HepG2 (cell line): Measurements from ENCODE around the gene ZNRD2. TPM values are rescaled to one million over a fixed set of nuclear protein-coding genes. Genes with fewer than 3 reads are reported as not detected.

Experiments
- ATAC-seq: fragments of 200-7000 bp; cut with Tn5 transposase; 3 replicates; pipeline ENCODE4 v1.9.1; 2020; ENCODE audit warnings: mild to moderate bottlenecking, moderate library complexity
- BruUV-seq: library from RNA; stranded (reverse); fragments of 400-500 nt; replicated peaks from 2 replicates; lab custom pipeline; 2021; lab: Mats Ljungman, UMichigan
- CTCF ChIA-PET: fragments of 300-600 bp; formaldehyde crosslinking; extraction: SDS; loops from one replicate; lab custom pipeline; 2021; ENCODE audit warnings: low total read pairs, inconsistent platforms, low intra/inter-chr PET ratio; lab: Yijun Ruan, JAX
- POLR2A ChIA-PET: fragments of 350-600 bp; sonication (Branson Sonifier 250); formaldehyde crosslinking; loops from one replicate; lab custom pipeline; 2020; ENCODE audit warnings: antibody characterized with exemption, inconsistent platforms; lab: Yijun Ruan, JAX
- DNase-seq: peaks from one replicate; pipeline ENCODE4 v3.0.0-alpha.2; 2015; ENCODE audit warnings: low spot score
- FAIRE-seq: peaks from 3 replicates; lab custom pipeline; 2011; peaks lifted over from hg19 to GRCh38; lab: Jason Lieb, UNC
- H2AFZ ChIP-seq: one replicate; pipeline ENCODE4 v1.6.1; 2011; ENCODE audit warnings: low read length, inconsistent platforms
- H3K27ac ChIP-seq: fragments of 300-600 bp; 3 replicates; pipeline ENCODE4 v1.8.0; 2011; ENCODE audit warnings: mixed run types, mild to moderate bottlenecking, mixed read lengths, low read length, inconsistent platforms; ENCODE audit not compliant: insufficient read depth; ENCODE audit errors: extremely low read length
- H3K27me3 ChIP-seq, 2 experiments: fragments of 200-600 bp in 1 of 2; 2 replicates in 1 of 2; 3 replicates in 1 of 2; pipeline versions ENCODE4 v1.6.0 to v1.8.0; 2011; ENCODE audit warnings: low read length in 2 of 2, mild to moderate bottlenecking in 2 of 2, moderate library complexity in 2 of 2, inconsistent platforms in 1 of 2; ENCODE audit not compliant: insufficient read depth in 2 of 2, control insufficient read depth in 1 of 2
- H3K36me3 ChIP-seq, 2 experiments: fragments of 200-600 bp in 1 of 2; replicated peaks in 1 of 2; 2 replicates in 1 of 2; 3 replicates in 1 of 2; pipeline versions ENCODE4 v1.5.1 to v1.8.0; 2011; ENCODE audit warnings: low read length in 2 of 2, inconsistent platforms in 1 of 2; ENCODE audit not compliant: insufficient read depth in 2 of 2, control insufficient read depth in 1 of 2
- H3K4me1 ChIP-seq: 2 replicates; pipeline ENCODE4 v1.5.1; 2012; ENCODE audit warnings: low read length, inconsistent platforms; ENCODE audit not compliant: insufficient read depth
- H3K4me2 ChIP-seq: 2 replicates; pipeline ENCODE4 v1.6.0; 2011; ENCODE audit warnings: low read depth, low read length, inconsistent platforms
- H3K4me3 ChIP-seq, 3 experiments: fragments of 200-600 bp in 1 of 3; sonication (generic), shearing (Covaris generic) in 1 of 3; replicated peaks in 1 of 3; 2 replicates each; pipeline ENCODE4 v1.5.1; 2011 to 2016; ENCODE audit warnings: low read length in 3 of 3, inconsistent platforms in 2 of 3, low read depth in 2 of 3, mild to moderate bottlenecking in 2 of 3, control low read depth in 1 of 3, mixed read lengths in 1 of 3; ENCODE audit not compliant: insufficient read depth in 1 of 3
- H3K79me2 ChIP-seq: one replicate; pipeline ENCODE4 v1.6.1; 2011; ENCODE audit warnings: low read length, inconsistent platforms; ENCODE audit not compliant: insufficient read depth
- H3K9ac ChIP-seq: 2 replicates; pipeline ENCODE4 v1.6.0; 2011; ENCODE audit warnings: mild to moderate bottlenecking, low read depth, low read length, inconsistent platforms; ENCODE audit not compliant: insufficient read depth
- H3K9me3 ChIP-seq: 2 replicates; pipeline ENCODE4 v1.5.1; 2012; ENCODE audit warnings: mild to moderate bottlenecking, low read length
- H4K20me1 ChIP-seq: 2 replicates; pipeline ENCODE4 v1.6.0; 2011; ENCODE audit warnings: inconsistent platforms, mild to moderate bottlenecking, low read length, moderate library complexity; ENCODE audit not compliant: insufficient read depth
- ARNT2 ChIP-seq: sonication (generic); formaldehyde crosslinking; IDR thresholded peaks from 2 replicates; pipeline ENCODE4 v1.8.0; 2022; ENCODE audit warnings: mild to moderate bottlenecking, low read depth, missing genetic modification reagents, moderate library complexity
- ATRX ChIP-seq: sonication (generic); formaldehyde crosslinking; IDR thresholded peaks from 2 replicates; pipeline ENCODE4 v1.4.0; 2020; ENCODE audit warnings: missing genetic modification reagents, borderline replicate concordance
- CHD2 ChIP-seq: IDR thresholded peaks from 2 replicates; pipeline ENCODE4 v1.6.1; 2011; ENCODE audit warnings: low read depth, low read length, improper control_type of control experiment
- ERF ChIP-seq: IDR thresholded peaks from 2 replicates; pipeline ENCODE4 v1.6.1; 2018; ENCODE audit warnings: missing biosample characterization, missing genetic modification reagents
- HOXA7 ChIP-seq: sonication (generic); formaldehyde crosslinking; IDR thresholded peaks from 2 replicates; pipeline ENCODE4 v1.8.1; 2022; ENCODE audit warnings: mild to moderate bottlenecking, missing genetic modification reagents, moderate library complexity
- JDP2 ChIP-seq: sonication (generic); formaldehyde crosslinking; IDR thresholded peaks from 2 replicates; pipeline ENCODE4 v1.8.1; 2022; ENCODE audit warnings: missing genetic modification reagents, borderline replicate concordance
- PAWR ChIP-seq: sonication (generic); formaldehyde crosslinking; IDR thresholded peaks from 2 replicates; pipeline ENCODE4 v1.4.0; 2020; ENCODE audit warnings: missing genetic modification reagents, mild to moderate bottlenecking, borderline replicate concordance
- RFX5 ChIP-seq: IDR thresholded peaks from 2 replicates; pipeline ENCODE4 v1.6.1; 2011; ENCODE audit warnings: low read depth, low read length, improper control_type of control experiment
- SMAD9 ChIP-seq: sonication (generic); formaldehyde crosslinking; IDR thresholded peaks from 2 replicates; pipeline ENCODE4 v1.5.1; 2020; ENCODE audit warnings: mild to moderate bottlenecking, missing genetic modification reagents
- TEAD3 ChIP-seq: optimal IDR thresholded peaks from 2 replicates; pipeline ENCODE3; 2016; ENCODE audit warnings: borderline replicate concordance
- ZBTB7B ChIP-seq: sonication (generic); formaldehyde crosslinking; IDR thresholded peaks from 2 replicates; pipeline ENCODE4 v1.4.0; 2020; ENCODE audit warnings: missing genetic modification reagents
- ZFP36L1 ChIP-seq: sonication (generic); formaldehyde crosslinking; IDR thresholded peaks from 2 replicates; pipeline ENCODE4 v1.8.0; 2022; ENCODE audit warnings: mild to moderate bottlenecking, missing genetic modification reagents, moderate library complexity
- ZKSCAN5 ChIP-seq: sonication (generic); formaldehyde crosslinking; IDR thresholded peaks from 2 replicates; pipeline ENCODE4 v1.5.1; 2020; ENCODE audit warnings: mild to moderate bottlenecking, missing genetic modification reagents
- ZNF121 ChIP-seq: sonication (generic); formaldehyde crosslinking; IDR thresholded peaks from 2 replicates; pipeline ENCODE4 v1.5.0; 2020; ENCODE audit warnings: mild to moderate bottlenecking, missing genetic modification reagents
- ZNF136 ChIP-seq: sonication (generic); formaldehyde crosslinking; IDR thresholded peaks from 2 replicates; pipeline ENCODE4 v1.8.1; 2022; ENCODE audit warnings: low read depth, mild to moderate bottlenecking, moderate library complexity, missing genetic modification reagents
- ZNF263 ChIP-seq: sonication (generic); formaldehyde crosslinking; IDR thresholded peaks from 2 replicates; pipeline ENCODE4 v1.4.0; 2020; ENCODE audit warnings: missing genetic modification reagents
- ZNF326 ChIP-seq: sonication (generic); formaldehyde crosslinking; IDR thresholded peaks from 2 replicates; pipeline ENCODE4 v1.4.0; 2020; ENCODE audit warnings: missing genetic modification reagents, borderline replicate concordance
- ZNF343 ChIP-seq: sonication (generic); formaldehyde crosslinking; IDR thresholded peaks from 2 replicates; pipeline ENCODE4 v1.4.0; 2020; ENCODE audit warnings: mild to moderate bottlenecking, missing genetic modification reagents
- ZNF556 ChIP-seq: sonication (generic); formaldehyde crosslinking; IDR thresholded peaks from 2 replicates; pipeline ENCODE4 v1.4.0; 2020; ENCODE audit warnings: mild to moderate bottlenecking, missing genetic modification reagents, borderline replicate concordance
- ZNF670 ChIP-seq: sonication (generic); formaldehyde crosslinking; IDR thresholded peaks from 2 replicates; pipeline ENCODE4 v1.8.0; 2022; ENCODE audit warnings: mild to moderate bottlenecking, missing genetic modification reagents, borderline replicate concordance
- WGBS: methylation state at CpG from one replicate; pipeline ENCODE4 v1.1.6; 2017; ENCODE audit warnings: low lambda C conversion rate; 5-methylcytosine and 5-hydroxymethylcytosine counted together
- in situ Hi-C: cut with HindIII; loops from 2 replicates; pipeline ENCODE4 v1.10.0; 2017; ENCODE audit warnings: low pct_unique_long_range_greater_than_20kb; ENCODE audit not compliant: extremely low pct_ligation_motif_present
- intact Hi-C: fragments of 100-400 bp; cut with micrococcal nuclease; formaldehyde crosslinking; loops from one replicate; pipeline ENCODE4 v1.10.0; 2022; ENCODE audit not compliant: unreplicated experiment
- polyA plus RNA-seq, 8 experiments: library from polyadenylated mRNA; depleted of rRNA in 3 of 8; stranded (reverse) in 7 of 8; unstranded in 1 of 8; fragments of >200 nt; fragmentation: Illumina TruSeq in 4 of 8; extraction: Trizol in 4 of 8; gene quantifications; 2 replicates each; pipeline versions ENCODE4 v1.2.1 to v1.2.3, GENCODE V29; 2011 to 2016; ENCODE audit warnings: low read depth in 4 of 8, missing spikeins in 1 of 8, mixed read lengths in 1 of 8; ENCODE audit not compliant: insufficient read depth in 1 of 8
- total RNA-seq, 5 experiments: library from RNA; depleted of rRNA; stranded (reverse); fragments of >200 nt; fragmentation: Illumina TruSeq; extraction: Trizol; gene quantifications; 2 replicates each; pipeline ENCODE4 v1.2.3, GENCODE V29; 2016; ENCODE audit warnings: low read depth in 1 of 5
- TF ChIP-seq, protein P1 (sequence below): sonication (generic); formaldehyde crosslinking; IDR thresholded peaks from 2 replicates; pipeline ENCODE4 v1.5.0; 2020; ENCODE audit warnings: mild to moderate bottlenecking, missing genetic modification reagents, moderate library complexity
- TF ChIP-seq, protein P2 (sequence below): sonication (generic); formaldehyde crosslinking; IDR thresholded peaks from 2 replicates; pipeline ENCODE4 v1.8.1; 2023; ENCODE audit warnings: missing genetic modification reagents, mild to moderate bottlenecking, borderline replicate concordance
- TF ChIP-seq, protein P3 (sequence below): sonication (generic); formaldehyde crosslinking; IDR thresholded peaks from 2 replicates; pipeline ENCODE4 v1.5.0; 2020; ENCODE audit warnings: mild to moderate bottlenecking, missing genetic modification reagents

ZNRD2 gene
- total and polyA plus RNA-seq, 2 of the 13 experiments (the other 11 are each of a cell fraction or from before 2014, with no cell fraction given), result 29.2 to 34.0 TPM

DNA sequence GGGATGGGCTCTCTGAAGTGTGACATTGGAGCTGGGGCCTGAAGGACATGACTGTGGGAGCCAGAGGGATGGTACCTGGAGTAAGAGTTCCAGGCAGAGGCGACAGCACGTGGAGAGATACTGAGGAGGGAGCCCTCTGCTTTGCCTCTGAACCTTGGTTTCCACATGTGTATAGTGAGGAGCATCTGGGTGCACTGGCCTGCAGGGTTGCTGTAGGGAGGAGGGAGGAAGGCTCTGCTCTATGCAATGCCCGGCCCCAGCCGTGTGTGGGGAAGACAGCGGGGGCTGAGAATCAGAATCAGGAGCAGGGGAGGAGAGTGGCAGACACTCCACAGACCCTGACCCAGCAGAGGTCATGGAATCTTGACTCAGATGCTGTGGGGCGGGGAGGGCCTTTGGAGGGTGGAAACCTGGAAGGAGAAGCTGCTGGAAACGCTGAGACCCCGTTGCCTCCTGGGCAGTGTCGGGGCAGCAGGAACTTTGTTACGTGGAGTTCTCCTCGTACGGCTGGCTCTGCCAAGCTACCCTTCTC, 41.4 kb upstream of the ZNRD2 start:
- peak; percentile 14 for ATAC-seq
- Histone ChIP-seq H3K27ac (peak overlapping the region; percentile 66), H4K20me1 (0 out of 2 replicates have a peak, but pooled peaks cover 3% of the 10 kb centered on the region), H3K4me1 (peaks cover 52% of the 10 kb centered on the region), H3K4me2 (peak overlapping the region; percentile 62), H2AFZ (no peak overlapping the region), H3K79me2 (peaks cover 19% of the 10 kb centered on the region), H3K36me3 (peaks cover 15 to 32% of the 10 kb centered on the region in 2 experiments), H3K4me3 (peak overlapping the region in 1 of 3 experiments; percentile 32; a peak in 2 of 6 replicates), H3K27me3 (no peaks in the 10 kb centered on the region; a peak in 1 of 5 replicates), H3K9me3 (no peaks in the 10 kb centered on the region), H3K9ac (no peak overlapping the region)
- DNase-seq, result no peak
- FAIRE-seq, result no peak
- POLR2A ChIA-PET, result interaction anchor here (0.7 to 1.7 kb wide), 11 partner anchors 9 to 144 kb away, joined by 3 to 12 read pairs (median 5); partner anchors contain the start of gene NEAT1
- CTCF ChIA-PET, result no interaction called here
- WGBS, result 63% methylated on average over 9 of the region's 12 CpGs
- no TSS peak for BruUV-seq
- in situ Hi-C loops (no loop called here), intact Hi-C loops (no loop called here)
- TF ChIP-seq ZNF121 (CRISPR knock-in tag) (no peak), RFX5 (no peak), ZFP36L1 (CRISPR knock-in tag) (no peak), ZNF326 (CRISPR knock-in tag) (no peak), JDP2 (CRISPR knock-in tag) (no peak), SMAD9 (CRISPR knock-in tag) (no peak), ZBTB7B (CRISPR knock-in tag) (no peak), ZNF263 (peak; percentile 91), ERF (CRISPR knock-in tag) (no peak), ZKSCAN5 (no peak), TEAD3 (CRISPR knock-in tag) (no peak), ZNF556 (no peak), ZNF343 (CRISPR knock-in tag) (no peak), ZNF136 (CRISPR knock-in tag) (no peak), HOXA7 (no peak), ARNT2 (CRISPR knock-in tag) (no peak), ATRX (CRISPR knock-in tag) (no peak), PAWR (no peak), CHD2 (no peak), ZNF670 (CRISPR knock-in tag) (0 out of 2 replicates have a peak, but pooled peaks have one; percentile 44)
- TF ChIP-seq, protein P1, sequence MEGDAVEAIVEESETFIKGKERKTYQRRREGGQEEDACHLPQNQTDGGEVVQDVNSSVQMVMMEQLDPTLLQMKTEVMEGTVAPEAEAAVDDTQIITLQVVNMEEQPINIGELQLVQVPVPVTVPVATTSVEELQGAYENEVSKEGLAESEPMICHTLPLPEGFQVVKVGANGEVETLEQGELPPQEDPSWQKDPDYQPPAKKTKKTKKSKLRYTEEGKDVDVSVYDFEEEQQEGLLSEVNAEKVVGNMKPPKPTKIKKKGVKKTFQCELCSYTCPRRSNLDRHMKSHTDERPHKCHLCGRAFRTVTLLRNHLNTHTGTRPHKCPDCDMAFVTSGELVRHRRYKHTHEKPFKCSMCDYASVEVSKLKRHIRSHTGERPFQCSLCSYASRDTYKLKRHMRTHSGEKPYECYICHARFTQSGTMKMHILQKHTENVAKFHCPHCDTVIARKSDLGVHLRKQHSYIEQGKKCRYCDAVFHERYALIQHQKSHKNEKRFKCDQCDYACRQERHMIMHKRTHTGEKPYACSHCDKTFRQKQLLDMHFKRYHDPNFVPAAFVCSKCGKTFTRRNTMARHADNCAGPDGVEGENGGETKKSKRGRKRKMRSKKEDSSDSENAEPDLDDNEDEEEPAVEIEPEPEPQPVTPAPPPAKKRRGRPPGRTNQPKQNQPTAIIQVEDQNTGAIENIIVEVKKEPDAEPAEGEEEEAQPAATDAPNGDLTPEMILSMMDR (CRISPR knock-in tag), result no peak
- TF ChIP-seq, protein P2, sequence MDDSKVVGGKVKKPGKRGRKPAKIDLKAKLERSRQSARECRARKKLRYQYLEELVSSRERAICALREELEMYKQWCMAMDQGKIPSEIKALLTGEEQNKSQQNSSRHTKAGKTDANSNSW (CRISPR knock-in tag), result no peak
- TF ChIP-seq, protein P3, sequence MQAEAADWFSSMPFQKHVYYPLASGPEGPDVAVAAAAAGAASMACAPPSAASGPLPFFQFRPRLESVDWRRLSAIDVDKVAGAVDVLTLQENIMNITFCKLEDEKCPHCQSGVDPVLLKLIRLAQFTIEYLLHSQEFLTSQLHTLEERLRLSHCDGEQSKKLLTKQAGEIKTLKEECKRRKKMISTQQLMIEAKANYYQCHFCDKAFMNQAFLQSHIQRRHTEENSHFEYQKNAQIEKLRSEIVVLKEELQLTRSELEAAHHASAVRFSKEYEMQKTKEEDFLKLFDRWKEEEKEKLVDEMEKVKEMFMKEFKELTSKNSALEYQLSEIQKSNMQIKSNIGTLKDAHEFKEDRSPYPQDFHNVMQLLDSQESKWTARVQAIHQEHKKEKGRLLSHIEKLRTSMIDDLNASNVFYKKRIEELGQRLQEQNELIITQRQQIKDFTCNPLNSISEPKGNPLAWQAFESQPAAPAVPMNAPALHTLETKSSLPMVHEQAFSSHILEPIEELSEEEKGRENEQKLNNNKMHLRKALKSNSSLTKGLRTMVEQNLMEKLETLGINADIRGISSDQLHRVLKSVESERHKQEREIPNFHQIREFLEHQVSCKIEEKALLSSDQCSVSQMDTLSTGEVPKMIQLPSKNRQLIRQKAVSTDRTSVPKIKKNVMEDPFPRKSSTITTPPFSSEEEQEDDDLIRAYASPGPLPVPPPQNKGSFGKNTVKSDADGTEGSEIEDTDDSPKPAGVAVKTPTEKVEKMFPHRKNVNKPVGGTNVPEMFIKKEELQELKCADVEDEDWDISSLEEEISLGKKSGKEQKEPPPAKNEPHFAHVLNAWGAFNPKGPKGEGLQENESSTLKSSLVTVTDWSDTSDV (CRISPR knock-in tag), result no peak
